PC-3 (cell line): Measurements from ENCODE around the gene LAMTOR5. TPM values are rescaled to one million over a fixed set of nuclear protein-coding genes. Genes with fewer than 3 reads are reported as not detected.

Experiments used
- ATAC-seq: fragments of 200-7000 bp; cut with Tn5 transposase; 2 replicates; pipeline ENCODE4 v1.9.1; 2020; ENCODE audit warnings: mild to moderate bottlenecking, moderate library complexity
- BruUV-seq: library from RNA; stranded (reverse); fragments of 400-500 nt; replicated peaks from 2 replicates; lab custom pipeline; 2021; lab: Mats Ljungman, UMichigan
- CTCF ChIA-PET: fragments of 300-600 bp; sonication (Branson Sonifier 250); formaldehyde crosslinking; loops from one replicate; lab custom pipeline; 2022; ENCODE audit warnings: antibody characterized with exemption; lab: Charles Lee
- POLR2A ChIA-PET: fragments of 300-600 bp; sonication (Branson Sonifier 250); formaldehyde crosslinking; loops from one replicate; lab custom pipeline; 2022; ENCODE audit warnings: antibody characterized with exemption; ENCODE audit not compliant: unreplicated experiment; lab: Charles Lee
- DNase-seq: peaks from one replicate; pipeline ENCODE4 v3.0.0-alpha.2; 2015
- H2AFZ ChIP-seq: fragments of 300-600 bp; sonication (generic); 2 replicates; pipeline ENCODE4 v1.6.0; 2016; ENCODE audit warnings: antibody characterized with exemption, low read length
- H3F3A ChIP-seq: fragments of 300-600 bp; sonication (generic); one replicate; pipeline ENCODE4 v1.6.0; 2017; ENCODE audit warnings: antibody characterized with exemption, low read length, control low read depth, mild to moderate bottlenecking; ENCODE audit not compliant: unreplicated experiment
- H3K27ac ChIP-seq: fragments of 300-600 bp; sonication (generic); 2 replicates; pipeline ENCODE4 v1.5.1; 2016; ENCODE audit warnings: mild to moderate bottlenecking, low read length
- H3K27me3 ChIP-seq: fragments of 300-600 bp; sonication (generic); 2 replicates; pipeline ENCODE4 v1.6.1; 2016; ENCODE audit warnings: low read length, mixed read lengths
- H3K36me3 ChIP-seq: fragments of 300-600 bp; sonication (generic); 2 replicates; pipeline ENCODE4 v1.6.1; 2016; ENCODE audit warnings: low read depth, mixed run types, low read length, mixed read lengths
- H3K4me1 ChIP-seq: fragments of 300-600 bp; sonication (generic); 2 replicates; pipeline ENCODE4 v1.5.1; 2016; ENCODE audit warnings: low read length; ENCODE audit not compliant: insufficient read depth
- H3K4me2 ChIP-seq: fragments of 300-600 bp; sonication (generic); 2 replicates; pipeline ENCODE4 v1.6.0; 2016; ENCODE audit warnings: low read length
- H3K4me3 ChIP-seq: fragments of 300-600 bp; sonication (generic); 2 replicates; pipeline ENCODE4 v1.5.1; 2016; ENCODE audit warnings: mild to moderate bottlenecking, low read length, mixed read lengths
- H3K79me2 ChIP-seq: fragments of 300-600 bp; sonication (generic); 2 replicates; pipeline ENCODE4 v1.6.1; 2017; ENCODE audit warnings: low read length, mixed read lengths
- H3K9ac ChIP-seq: fragments of 300-600 bp; sonication (generic); 2 replicates; pipeline ENCODE4 v1.6.0; 2016; ENCODE audit warnings: mild to moderate bottlenecking, low read length
- H3K9me2 ChIP-seq: fragments of 300-600 bp; sonication (generic); replicated peaks from 2 replicates; pipeline ENCODE4 v1.6.1; 2016; ENCODE audit warnings: mixed run types, low read length, mixed read lengths
- H3K9me3 ChIP-seq: fragments of 300-600 bp; sonication (generic); 2 replicates; pipeline ENCODE4 v1.6.1; 2016; ENCODE audit warnings: low read length, mixed read lengths
- H4K20me1 ChIP-seq: fragments of 300-600 bp; sonication (generic); 2 replicates; pipeline ENCODE4 v1.6.1; 2016; ENCODE audit warnings: low read length, mixed read lengths
- EZH2 ChIP-seq: fragments of 300-600 bp; sonication (generic); IDR thresholded peaks from one replicate; pipeline ENCODE4 v1.6.1; 2017; ENCODE audit warnings: antibody characterized with exemption, mild to moderate bottlenecking, low read length; ENCODE audit not compliant: unreplicated experiment
- EZH2phosphoT487 ChIP-seq: fragments of 300-600 bp; sonication (generic); IDR thresholded peaks from 2 replicates; pipeline ENCODE4 v1.6.1; 2018; ENCODE audit warnings: mild to moderate bottlenecking, antibody characterized with exemption, low read length, borderline replicate concordance
- intact Hi-C: fragments of 100-400 bp; cut with micrococcal nuclease; formaldehyde crosslinking; loops from 2 replicates; pipeline ENCODE4 v1.9.0; 2023
- total RNA-seq: library from RNA; depleted of rRNA; stranded (reverse); fragments of >200 nt; gene quantifications from 2 replicates; pipeline ENCODE4 v1.2.3, GENCODE V29; 2014
- TF ChIP-seq, protein P1 (sequence below): fragments of 300-600 bp; sonication (generic); conservative IDR thresholded peaks from 2 replicates; pipeline ENCODE4 v1.5.1; 2017; ENCODE audit warnings: antibody characterized with exemption, low read depth, mild to moderate bottlenecking, low read length

The LAMTOR5 gene
- total RNA-seq, 1 experiment from 2014 or later = 143 TPM

GRCh38 chr1:110449661-110450651 lies 42.5 kb upstream of the LAMTOR5 start:
- Histone ChIP-seq H3K4me2 (no peak overlapping the region), H3K9me2 (no peaks in the 10 kb centered on the region), H4K20me1 (no peaks in the 10 kb centered on the region), H2AFZ (no peak overlapping the region), H3K36me3 (no peaks in the 10 kb centered on the region), H3K27ac (no peak overlapping the region), H3K79me2 (no peaks in the 10 kb centered on the region), H3K9me3 (no peaks in the 10 kb centered on the region), H3K4me1 (no peaks in the 10 kb centered on the region), H3K9ac (no peak overlapping the region), H3F3A (no peaks in the 10 kb centered on the region), H3K27me3 (peaks cover 71% of the 10 kb centered on the region), H3K4me3 (no peak overlapping the region)
- BruUV-seq = no TSS peak
- TF ChIP-seq EZH2phosphoT487 (no peak), EZH2 (no peak)
- TF ChIP-seq, protein P1, sequence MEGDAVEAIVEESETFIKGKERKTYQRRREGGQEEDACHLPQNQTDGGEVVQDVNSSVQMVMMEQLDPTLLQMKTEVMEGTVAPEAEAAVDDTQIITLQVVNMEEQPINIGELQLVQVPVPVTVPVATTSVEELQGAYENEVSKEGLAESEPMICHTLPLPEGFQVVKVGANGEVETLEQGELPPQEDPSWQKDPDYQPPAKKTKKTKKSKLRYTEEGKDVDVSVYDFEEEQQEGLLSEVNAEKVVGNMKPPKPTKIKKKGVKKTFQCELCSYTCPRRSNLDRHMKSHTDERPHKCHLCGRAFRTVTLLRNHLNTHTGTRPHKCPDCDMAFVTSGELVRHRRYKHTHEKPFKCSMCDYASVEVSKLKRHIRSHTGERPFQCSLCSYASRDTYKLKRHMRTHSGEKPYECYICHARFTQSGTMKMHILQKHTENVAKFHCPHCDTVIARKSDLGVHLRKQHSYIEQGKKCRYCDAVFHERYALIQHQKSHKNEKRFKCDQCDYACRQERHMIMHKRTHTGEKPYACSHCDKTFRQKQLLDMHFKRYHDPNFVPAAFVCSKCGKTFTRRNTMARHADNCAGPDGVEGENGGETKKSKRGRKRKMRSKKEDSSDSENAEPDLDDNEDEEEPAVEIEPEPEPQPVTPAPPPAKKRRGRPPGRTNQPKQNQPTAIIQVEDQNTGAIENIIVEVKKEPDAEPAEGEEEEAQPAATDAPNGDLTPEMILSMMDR = no peak
- intact Hi-C loops = no loop called here
- ATAC-seq (no peak), DNase-seq (no peak)
- POLR2A ChIA-PET = no interaction called here
- CTCF ChIA-PET = no interaction called here

DNA sequence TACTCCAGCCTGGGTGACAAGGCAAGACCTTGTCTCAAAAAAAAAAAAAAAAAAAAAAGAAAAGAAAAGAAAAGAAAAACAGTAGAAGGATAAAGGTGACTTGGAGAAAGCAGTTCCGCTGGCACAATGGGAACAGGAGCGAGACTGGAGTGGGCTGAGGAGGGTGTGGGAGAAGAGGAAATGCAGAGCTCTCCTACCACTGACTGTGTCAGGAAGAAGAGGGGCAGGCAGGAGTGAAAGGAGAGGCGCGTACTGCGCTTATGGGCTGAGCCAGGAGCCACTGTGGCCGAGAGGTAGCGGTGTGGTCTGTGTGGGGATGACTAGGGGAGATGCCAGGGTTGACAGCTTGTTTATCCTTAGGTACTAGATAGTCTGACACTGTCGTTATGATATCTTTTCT lies 37.1 kb upstream of the LAMTOR5 start:
- Histone ChIP-seq H3K9ac (no peak overlapping the region), H3K9me3 (no peaks in the 10 kb centered on the region), H3K79me2 (no peaks in the 10 kb centered on the region), H3K27ac (no peak overlapping the region), H3K4me3 (no peak overlapping the region), H3K4me1 (no peaks in the 10 kb centered on the region), H3F3A (no peaks in the 10 kb centered on the region), H3K4me2 (no peak overlapping the region), H2AFZ (no peak overlapping the region), H3K36me3 (no peaks in the 10 kb centered on the region), H3K9me2 (no peaks in the 10 kb centered on the region), H3K27me3 (peaks cover 26% of the 10 kb centered on the region), H4K20me1 (no peaks in the 10 kb centered on the region)
- TF ChIP-seq, protein P1 = no peak
- intact Hi-C loops = no loop called here
- ChIA-PET CTCF (no interaction called here), POLR2A (no interaction called here)
- DNase-seq = no peak
- ATAC-seq = no peak
- BruUV-seq = no TSS peak

DNA sequence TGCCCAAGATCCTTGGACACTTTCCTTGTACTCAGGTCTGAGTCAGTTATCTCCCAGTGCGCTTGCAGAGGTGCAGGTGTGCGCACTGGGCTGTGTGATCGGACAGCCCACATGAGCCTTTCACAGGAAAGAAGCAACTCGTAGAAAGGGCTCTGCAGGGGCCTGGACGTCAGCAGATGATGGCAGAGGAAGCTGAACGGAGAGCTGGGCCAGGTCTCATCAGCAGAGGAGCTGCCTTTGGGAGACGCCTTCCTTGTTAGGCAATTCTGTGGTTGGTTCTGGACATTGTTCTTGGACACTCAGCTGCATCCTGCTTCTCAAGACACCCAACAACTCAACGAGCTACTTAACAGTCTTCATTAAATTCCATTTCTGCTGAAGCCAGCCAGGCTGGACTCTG lies 36.0 kb upstream of the LAMTOR5 start:
- TF ChIP-seq, protein P1 = no peak
- TF ChIP-seq EZH2phosphoT487 (no peak), EZH2 (no peak)
- Histone ChIP-seq H3K4me1 (no peaks in the 10 kb centered on the region), H4K20me1 (no peaks in the 10 kb centered on the region), H3K9me2 (no peaks in the 10 kb centered on the region), H3K36me3 (no peaks in the 10 kb centered on the region), H3K4me3 (no peak overlapping the region), H3K27me3 (peaks cover 16% of the 10 kb centered on the region), H3K27ac (no peak overlapping the region), H3K4me2 (no peak overlapping the region), H3K9ac (no peak overlapping the region), H3K9me3 (no peaks in the 10 kb centered on the region), H2AFZ (no peak overlapping the region), H3F3A (no peaks in the 10 kb centered on the region), H3K79me2 (no peaks in the 10 kb centered on the region)
- ATAC-seq = no peak
- no peak for DNase-seq
- ChIA-PET CTCF (no interaction called here), POLR2A (no interaction called here)
- intact Hi-C loops = no loop called here
- no TSS peak for BruUV-seq
